Endothelial cell of umbilical vein (primary cell): ENCODE data around the gene KIF26B.

Experiments used
- EZH2 ChIP-seq: IDR thresholded peaks from 2 replicates; pipeline ENCODE4 v1.6.1; 2012; ENCODE audit warnings: borderline replicate concordance, low read depth, mild to moderate bottlenecking, moderate library complexity, low read length, inconsistent platforms; ENCODE audit not compliant: severe bottlenecking
- FOS ChIP-seq: IDR thresholded peaks from 2 replicates; pipeline ENCODE4 v1.6.1; 2011; ENCODE audit warnings: mild to moderate bottlenecking, low read length, moderate library complexity, borderline replicate concordance; ENCODE audit not compliant: insufficient read depth
- POLR2A ChIP-seq: IDR thresholded peaks from 2 replicates; pipeline ENCODE4 v1.6.1; 2012; ENCODE audit warnings: low read depth, mild to moderate bottlenecking, control low read depth, low read length
- POLR2AphosphoS5 ChIP-seq: IDR thresholded peaks from 2 replicates; pipeline ENCODE4 v1.6.1; 2012; ENCODE audit warnings: low read depth, mild to moderate bottlenecking, control low read depth, low read length, moderate library complexity; ENCODE audit not compliant: insufficient read depth
- TF ChIP-seq, protein P1 (sequence below), 2 donors: IDR thresholded peaks; 1 replicate in 1 of 2; 2 replicates in 1 of 2; pipeline ENCODE4 v1.5.1; 2011; ENCODE audit warnings: low read length in 2 of 2, mild to moderate bottlenecking in 2 of 2, moderate library complexity in 2 of 2, control low read depth in 1 of 2, inconsistent platforms in 1 of 2, low read depth in 1 of 2; ENCODE audit not compliant: insufficient read depth in 1 of 2; ENCODE audit errors: extremely low read depth in 1 of 2
- TF ChIP-seq, protein P2 (sequence below): IDR thresholded peaks from 2 replicates; pipeline ENCODE4 v1.6.1; 2011; ENCODE audit not compliant: insufficient read depth, insufficient read length

GRCh38 chr1:245434280-245434679 is 279.5 kb downstream of the KIF26B start:
- TF ChIP-seq, protein P1, sequence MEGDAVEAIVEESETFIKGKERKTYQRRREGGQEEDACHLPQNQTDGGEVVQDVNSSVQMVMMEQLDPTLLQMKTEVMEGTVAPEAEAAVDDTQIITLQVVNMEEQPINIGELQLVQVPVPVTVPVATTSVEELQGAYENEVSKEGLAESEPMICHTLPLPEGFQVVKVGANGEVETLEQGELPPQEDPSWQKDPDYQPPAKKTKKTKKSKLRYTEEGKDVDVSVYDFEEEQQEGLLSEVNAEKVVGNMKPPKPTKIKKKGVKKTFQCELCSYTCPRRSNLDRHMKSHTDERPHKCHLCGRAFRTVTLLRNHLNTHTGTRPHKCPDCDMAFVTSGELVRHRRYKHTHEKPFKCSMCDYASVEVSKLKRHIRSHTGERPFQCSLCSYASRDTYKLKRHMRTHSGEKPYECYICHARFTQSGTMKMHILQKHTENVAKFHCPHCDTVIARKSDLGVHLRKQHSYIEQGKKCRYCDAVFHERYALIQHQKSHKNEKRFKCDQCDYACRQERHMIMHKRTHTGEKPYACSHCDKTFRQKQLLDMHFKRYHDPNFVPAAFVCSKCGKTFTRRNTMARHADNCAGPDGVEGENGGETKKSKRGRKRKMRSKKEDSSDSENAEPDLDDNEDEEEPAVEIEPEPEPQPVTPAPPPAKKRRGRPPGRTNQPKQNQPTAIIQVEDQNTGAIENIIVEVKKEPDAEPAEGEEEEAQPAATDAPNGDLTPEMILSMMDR (IDR thresholded peaks at IDR 0.05; ENCODE audit: extremely low read depth in 1 of 2, insufficient read depth in 1 of 2, low read depth in 1 of 2, low read length in 2 of 2) = no peak
- no peak for TF ChIP-seq POLR2A
- TF ChIP-seq, protein P2, sequence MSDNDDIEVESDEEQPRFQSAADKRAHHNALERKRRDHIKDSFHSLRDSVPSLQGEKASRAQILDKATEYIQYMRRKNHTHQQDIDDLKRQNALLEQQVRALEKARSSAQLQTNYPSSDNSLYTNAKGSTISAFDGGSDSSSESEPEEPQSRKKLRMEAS = no peak
- no peak for TF ChIP-seq EZH2
- no peak for TF ChIP-seq FOS
- TF ChIP-seq POLR2AphosphoS5 = no peak
